Suppressor macrophage (primary cell): ENCODE data around the gene PTPRC.
A peak's percentile ranks its signal among the peaks of the same experiment; 100 is the strongest.

Experiments
- DNase-seq, 4 experiments: peaks; one replicate each; pipeline ENCODE4 v3.0.0-alpha.2; 2020 to 2022

The PTPRC gene

GRCh38 chr1:198649232-198649967 is 10.6 kb downstream of the PTPRC start:
- DNase-seq: no peak

GRCh38 chr1:198649968-198650338 is 11.1 kb downstream of the PTPRC start:
- DNase-seq: no peak

- no peak for DNase-seq
These were observed 11.7 kb downstream of the PTPRC start for GRCh38 chr1:198650506-198650905.

DNA sequence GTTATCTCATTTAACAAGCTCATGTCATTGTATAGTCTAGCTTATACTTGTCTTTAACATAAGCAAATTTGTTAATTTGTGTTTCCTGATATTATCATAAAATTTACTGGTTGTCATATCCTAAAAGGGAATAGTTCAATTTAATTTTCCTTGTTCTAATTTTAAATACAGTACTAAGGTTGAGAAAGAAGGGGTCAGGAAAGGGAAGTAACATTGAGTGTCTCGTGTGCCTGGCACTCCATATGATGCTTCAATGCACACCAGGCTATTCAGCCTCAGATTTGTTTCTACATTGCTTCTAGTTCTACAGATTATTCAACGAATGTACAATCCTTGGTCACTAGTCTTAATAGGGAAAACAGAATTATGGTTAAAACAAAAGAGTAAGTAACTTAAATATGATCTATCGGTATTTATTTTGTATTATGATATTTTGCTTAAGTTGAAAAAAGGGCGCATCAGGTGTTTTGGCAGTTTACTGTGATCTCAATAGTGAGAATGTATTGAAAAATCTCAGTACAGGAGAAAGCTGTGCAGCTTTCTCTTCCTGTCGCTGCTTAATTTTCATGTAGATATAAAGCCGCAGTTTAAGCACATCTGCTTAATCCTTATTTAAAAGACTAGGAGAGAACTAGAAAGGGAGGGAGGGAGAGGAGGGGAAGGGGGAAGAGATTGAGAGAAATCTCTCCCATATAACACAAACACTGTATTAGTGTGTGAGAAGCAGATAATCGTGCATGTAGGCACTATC is 13.0 kb downstream of the PTPRC start:
- peak; percentile 48 to 79 (median 68) for DNase-seq

DNA sequence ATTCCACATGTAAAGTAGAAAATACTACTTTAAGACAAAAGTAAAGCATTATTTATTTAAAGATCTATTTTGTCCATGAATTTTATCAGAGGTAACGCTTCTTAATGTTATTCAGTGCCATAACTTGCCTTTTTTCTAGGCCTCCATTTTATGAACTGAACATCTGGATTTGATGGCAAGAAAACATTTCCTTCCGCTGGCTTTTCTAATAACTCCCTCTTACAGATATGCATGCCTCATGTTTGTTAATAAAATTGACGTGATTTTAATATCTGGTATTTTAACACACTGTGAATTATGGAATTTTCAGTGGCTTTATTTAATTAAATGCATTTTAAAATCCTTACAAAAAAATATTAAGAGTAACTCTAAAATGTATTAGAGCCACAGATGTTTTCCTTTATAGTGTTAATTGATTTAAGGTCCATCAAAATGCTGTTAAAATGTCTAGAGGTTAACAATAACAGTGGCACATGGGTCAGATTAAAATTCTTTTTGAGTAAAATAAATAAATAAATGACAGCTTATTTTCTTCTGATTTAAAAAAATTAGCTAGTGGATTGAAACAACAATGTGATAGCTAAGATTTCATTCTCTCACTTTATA is 15.1 kb downstream of the PTPRC start:
- no peak for DNase-seq

GRCh38 chr1:198655459-198656121 is 16.8 kb downstream of the PTPRC start:
- peak in 3 of 4 experiments; percentile 26 to 60 (median 43) for DNase-seq

DNA sequence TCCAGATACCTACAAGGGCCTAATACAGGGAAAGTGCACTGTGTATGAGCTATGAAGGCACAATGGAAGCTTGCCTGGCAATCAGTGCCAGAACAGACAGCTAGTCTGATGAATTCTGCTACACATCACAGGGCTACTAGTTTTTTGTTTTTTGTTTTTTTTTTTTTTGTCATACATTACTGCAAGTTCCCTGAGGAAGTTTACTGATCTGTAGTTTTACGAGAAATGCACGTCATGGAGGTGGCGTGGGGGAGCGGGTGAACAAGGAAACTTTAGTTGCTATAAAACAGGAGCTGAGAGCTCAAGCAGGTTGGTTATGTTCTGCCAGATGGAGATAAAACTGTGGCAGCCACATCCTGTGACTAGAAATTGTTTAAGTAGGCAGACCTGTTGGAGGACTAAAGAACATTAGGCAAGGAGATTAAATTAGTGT is 17.7 kb downstream of the PTPRC start:
- DNase-seq: peak; percentile 80 to 90 (median 85)

DNA sequence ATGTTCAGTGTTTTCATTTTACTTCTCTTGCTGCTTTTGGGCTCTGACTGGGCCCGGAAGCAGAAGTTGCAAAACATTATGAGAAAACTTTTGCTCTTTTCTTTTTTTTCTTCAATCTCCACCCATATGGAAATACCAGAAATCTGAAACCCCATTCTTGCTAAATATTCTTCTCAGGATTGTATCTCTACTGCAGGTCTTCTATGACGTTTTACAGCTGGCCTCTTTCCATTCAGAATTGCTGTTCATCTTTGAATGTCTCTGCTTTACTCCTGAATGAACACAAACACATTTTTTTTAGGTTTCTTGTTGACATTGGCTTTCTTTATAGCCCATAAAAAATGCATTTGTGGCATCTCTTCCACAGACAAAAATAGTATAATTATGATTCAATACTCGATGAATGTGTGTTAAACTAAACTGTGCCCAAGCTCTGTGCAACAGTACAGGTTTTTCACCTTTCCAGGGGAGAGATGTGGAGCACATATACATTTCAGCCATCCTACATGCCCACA is 18.8 kb downstream of the PTPRC start:
- peak; percentile 63 to 92 (median 78) for DNase-seq

DNA sequence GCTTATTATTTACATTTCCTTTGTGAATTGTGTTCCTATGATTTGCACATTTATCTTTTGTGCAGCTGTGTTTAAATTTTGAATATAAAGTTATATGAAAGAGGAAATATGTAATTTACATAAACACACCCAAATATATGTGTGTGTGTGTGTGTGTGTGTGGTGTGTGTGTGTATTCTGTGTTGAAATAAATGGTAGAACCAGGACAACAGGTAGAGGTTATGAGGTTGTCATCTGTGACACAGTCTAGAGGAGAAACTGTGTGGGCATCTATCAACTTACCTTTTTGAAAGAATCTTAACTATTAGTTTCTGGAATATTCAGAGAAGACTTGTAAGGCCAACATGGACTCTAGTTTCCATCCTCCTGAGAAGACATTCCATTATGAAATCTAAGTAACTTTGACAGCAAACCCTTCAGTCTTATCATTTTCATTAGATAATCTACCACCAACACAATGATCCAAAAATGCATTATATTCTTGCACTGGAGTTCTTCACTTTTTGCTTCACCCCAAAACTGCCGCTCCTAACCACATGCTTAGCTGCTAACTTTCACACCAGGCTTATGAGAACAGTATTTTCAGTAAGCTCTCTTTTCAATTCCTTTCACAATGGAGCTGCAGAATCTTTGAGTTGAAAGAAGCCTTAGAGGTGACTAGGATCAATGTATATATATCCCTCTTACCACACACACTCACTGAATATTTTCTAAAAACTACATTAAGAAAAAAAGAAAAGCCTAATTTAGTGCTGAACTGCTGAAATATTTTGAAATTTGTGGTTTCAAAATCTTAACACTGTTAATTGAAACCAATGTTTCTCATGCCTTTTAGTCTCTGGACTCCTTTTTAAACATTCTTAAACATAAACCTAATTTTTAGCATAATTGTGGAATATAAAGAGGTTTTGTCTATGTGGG is 21.8 kb downstream of the PTPRC start:
- no peak for DNase-seq

DNA sequence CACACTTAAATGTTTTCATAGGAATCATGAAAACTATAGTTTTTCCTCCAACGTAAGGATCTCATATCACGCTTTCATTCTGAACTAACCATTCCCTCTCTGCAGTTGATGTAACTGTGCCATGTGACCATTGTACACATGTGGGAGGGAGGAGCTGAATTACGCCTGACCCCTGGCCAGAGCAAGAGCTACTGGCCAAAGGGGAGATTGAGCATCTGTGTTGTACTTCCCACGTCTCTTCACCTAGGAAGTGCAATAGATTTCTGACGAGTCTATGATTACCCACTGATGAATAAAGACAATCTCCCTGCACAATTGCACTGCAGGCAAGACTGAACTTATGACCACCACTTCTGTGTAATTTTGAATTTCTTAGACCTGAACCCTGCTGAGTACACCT is 24.0 kb downstream of the PTPRC start:
- peak in 2 of 4 experiments; percentile 21 to 44 for DNase-seq

- peak; percentile 65 to 93 (median 78) for DNase-seq
These were observed 25.4 kb downstream of the PTPRC start for GRCh38 chr1:198664068-198664788.

DNA sequence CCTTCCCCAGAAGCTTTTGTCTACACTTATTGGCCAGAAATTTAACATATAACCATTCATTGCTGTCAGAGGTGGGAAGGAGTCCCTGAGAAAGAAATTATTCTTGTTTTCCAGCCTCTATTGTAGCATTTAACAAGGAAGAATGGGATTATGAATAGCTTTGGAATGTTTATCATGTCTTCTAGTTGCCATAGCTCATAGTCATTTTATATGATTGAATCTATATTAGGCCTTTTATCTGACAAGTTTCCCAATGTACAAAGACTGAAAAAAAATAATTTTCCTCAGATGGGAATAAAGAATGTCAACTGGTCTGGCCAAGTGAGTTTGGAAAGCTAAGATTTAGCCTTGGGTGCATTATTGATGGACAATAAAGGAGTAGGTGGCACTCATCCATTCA is 28.3 kb downstream of the PTPRC start:
- no peak for DNase-seq

GRCh38 chr1:198667807-198668206 is 29.0 kb downstream of the PTPRC start:
- no peak for DNase-seq

DNA sequence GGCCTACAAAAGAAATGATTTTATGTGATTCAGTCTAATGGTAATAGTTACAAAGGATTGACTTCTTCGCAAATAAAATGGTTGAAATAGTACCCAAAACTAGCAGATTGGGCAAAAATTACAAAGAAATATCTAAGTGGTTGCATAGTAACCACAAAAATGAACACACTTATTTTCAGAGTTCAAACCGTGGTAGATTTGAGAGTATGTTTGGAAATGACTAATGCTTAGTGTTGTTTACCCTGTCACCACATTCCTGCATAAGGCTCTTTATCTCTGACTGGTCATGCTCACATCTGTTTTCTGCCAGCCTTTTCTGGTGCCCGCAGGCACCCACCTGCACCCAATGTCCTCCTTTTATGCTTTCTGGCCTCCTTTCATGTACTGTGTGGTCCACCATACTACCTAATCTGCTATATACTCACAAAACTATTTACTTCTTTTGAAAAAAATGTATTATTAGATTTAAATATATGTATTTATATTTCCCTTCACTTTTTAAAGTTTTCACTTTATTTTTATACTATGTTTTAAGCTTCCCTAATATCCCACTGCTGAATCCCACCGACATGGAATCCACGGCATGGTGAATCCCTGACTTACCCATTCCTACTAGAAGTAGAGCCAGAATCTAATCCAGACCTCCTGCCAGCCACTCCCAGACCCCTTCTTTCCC is 30.3 kb downstream of the PTPRC start:
- peak in 1 of 4 experiments; percentile 54 for DNase-seq

- DNase-seq: no peak
These were observed 30.9 kb downstream of the PTPRC start for GRCh38 chr1:198669771-198670170.

DNA sequence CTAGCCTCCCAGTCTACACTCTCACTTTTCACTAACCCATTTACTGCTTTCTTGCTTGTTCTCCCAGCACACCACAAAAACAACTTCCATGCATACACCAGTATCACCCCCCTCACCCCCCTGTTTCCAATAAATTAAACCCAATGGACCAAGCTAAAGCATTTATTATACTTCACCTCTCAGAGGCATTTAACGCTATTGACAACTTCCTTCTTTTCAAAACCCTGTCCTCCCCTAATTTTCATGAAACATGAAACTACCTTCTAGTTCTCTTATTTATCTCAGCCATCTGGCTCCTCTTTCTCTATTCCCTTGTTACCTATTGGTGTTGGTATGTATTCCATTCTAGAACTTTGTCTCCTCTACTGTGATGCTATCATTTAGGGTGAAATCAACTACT is 32.3 kb downstream of the PTPRC start:
- DNase-seq: peak in 1 of 4 experiments; percentile 32

DNA sequence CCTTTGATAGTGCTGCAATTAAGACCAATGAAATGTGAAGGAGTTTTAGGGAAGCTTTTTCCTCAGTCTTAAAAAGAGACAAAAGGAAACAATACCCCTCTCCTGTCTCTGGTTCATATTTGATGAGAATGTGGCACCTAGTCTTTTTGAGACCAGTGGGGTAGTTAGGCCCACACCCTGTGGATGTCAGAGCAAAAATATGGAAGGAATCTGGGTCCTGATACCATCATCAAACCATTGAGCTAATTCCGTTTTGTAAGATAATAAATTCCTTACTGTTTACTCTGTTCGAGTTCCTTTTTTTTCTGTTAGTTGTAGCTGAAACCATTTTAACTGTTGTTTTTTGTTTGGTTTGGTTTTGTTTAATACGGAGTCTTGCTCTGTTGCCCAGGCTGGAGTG is 33.3 kb downstream of the PTPRC start:
- no peak for DNase-seq

DNA sequence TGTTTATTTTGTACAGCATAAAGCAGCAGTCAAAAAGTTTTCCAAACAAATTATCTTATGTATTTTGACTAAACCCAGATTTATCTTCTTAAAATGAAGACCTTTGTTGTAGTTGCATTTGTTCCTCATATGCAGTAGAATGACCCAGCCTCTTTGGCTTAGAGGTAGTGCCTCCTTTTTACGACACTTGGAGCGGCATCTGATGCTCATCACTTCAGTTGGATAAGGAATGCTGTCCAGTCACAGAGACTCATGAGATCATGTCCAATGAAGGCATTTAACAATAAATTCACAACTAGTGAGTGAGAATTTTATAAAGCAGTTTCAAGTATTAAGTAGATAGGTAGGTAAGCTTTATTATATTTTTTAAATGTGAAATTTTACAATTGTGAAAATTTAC is 35.2 kb downstream of the PTPRC start:
- DNase-seq: no peak

- DNase-seq: no peak
These were observed 37.4 kb downstream of the PTPRC start for GRCh38 chr1:198676253-198676652.

- DNase-seq: no peak
These were observed 38.2 kb downstream of the PTPRC start for GRCh38 chr1:198677027-198677426.
